HG03097 (cell line): Measurements from ENCODE around the gene EYA2.
"Not testable (repeated sequence)": the region's sequence is repeated elsewhere in the genome, so short reads cannot be mapped to it uniquely, and the experiment has no call there.

Source experiments
- ATAC-seq: cut with Tn5 transposase; IDR thresholded peaks from one replicate; pipeline ENCODE4 v1.9.1; 2021; ENCODE audit not compliant: unreplicated experiment, low FRiP score

Gene EYA2

DNA sequence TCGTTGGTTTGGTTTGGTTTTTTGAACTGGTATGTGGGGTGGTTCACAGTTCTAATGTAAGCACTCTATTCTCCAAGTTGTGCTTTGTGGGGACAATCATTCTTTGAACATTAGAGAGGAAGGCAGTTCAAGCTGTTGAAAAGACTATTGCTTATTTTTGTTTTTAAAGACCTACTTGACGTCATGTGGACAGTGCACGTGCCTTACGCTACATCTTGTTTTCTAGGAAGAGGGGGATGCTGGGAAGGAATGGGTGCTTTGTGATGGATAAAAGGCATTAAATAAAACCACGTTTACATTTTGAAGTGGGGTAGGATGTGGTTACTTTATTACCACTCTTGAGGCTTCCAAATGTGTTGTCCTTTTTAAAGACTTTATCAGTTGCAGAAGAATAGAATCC lies 293.9 kb downstream of the EYA2 start:
- ATAC-seq, result no peak

- no peak for ATAC-seq
These were observed 294.4 kb downstream of the EYA2 start for GRCh38 chr20:47189060-47189459.

DNA sequence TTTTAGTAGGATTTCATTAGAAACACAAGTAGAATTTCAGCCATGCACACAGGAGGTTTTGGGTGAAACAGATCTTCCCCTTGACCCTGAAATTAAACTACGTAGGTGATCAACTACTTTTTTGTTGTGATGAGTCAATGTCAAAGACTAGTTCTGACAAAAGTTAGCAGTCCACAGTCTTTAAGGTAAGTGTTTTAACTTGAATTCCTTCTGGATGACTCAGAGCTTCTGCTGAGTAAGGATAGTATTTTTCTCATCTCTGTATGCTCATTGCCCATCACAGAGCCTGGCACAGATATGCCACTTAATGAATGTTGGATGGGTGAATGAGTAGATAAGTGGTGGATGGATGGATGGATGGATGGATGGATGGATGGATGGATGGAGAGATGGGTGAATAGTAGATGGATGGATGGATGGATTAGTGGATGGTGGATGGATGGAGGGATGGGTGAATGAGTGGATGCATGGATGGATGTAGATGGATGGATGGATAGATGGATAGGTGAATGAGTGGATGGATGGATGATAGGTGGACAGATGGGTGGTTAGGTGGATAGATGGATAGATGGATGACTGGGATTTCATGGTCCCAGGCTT lies 296.5 kb downstream of the EYA2 start:
- no peak for ATAC-seq

GRCh38 chr20:47191956-47192355 lies 297.3 kb downstream of the EYA2 start:
- no peak for ATAC-seq

- no peak for ATAC-seq
These were observed 300.9 kb downstream of the EYA2 start for GRCh38 chr20:47195573-47195972.

DNA sequence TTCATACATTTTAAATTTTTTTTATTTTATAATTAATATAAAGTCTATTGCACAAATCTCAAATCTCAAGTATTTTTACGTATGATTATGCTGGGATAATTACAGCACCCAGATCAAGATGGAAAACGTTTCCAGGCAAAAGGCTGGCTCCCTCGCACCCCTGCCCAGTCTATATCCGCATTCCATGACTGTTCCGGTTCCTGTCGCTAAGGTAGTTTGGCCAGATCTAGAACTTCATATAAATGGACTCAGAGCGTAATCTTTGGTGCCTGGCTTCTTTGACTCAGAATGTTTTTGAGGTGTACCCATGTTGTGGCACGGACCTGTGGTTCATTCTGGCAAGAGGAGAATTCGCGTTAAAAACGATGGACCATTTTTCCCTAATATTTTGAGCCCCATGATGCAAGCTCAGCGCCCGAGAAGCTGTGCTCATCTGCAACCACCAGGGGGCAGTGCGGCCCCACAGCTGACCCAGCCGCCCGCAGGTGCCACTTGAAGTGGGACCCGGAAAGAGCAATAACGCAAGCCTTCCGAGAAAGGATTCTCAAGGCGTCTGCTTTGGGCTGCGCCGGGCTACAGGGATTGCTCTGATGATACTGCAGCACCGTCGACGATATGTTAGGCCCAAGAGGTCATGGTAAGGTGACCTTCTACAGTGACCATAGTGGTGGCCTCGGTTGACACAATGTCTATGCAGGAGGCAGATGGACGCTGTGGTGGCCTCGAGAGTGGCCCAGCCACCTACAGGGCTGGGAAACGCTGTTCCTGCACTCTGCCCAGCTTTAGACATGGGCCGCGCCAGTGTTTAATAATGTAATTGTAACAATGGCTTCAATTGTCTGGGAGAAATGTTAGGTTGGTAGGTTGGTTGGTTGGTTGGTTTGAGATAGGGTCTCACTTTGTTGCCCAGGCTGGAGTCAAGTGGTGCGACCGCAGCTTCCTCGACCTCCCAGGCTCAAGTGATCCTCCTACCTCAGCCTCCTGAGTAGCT lies 301.7 kb downstream of the EYA2 start:
- no peak for ATAC-seq

DNA sequence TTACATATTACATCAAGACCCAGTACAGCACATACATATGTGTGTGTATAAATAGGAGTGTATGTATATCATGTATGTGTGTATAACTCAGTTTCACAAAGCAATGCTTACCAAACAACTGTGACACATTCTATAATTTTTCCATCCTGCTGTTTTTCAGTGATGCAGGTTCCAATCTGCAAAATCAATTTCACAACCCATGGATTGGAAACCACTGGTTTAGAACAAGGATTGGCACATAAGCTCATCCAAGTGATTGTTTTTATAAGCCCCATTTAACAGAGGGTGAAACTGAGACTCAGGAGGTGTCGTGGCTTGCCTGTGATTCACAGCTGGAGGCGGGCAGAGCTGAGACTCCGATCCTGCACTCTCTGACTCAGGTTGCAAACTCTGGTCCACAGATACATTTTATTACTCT lies 303.6 kb downstream of the EYA2 start:
- no peak for ATAC-seq

- no peak for ATAC-seq
These were observed 304.4 kb downstream of the EYA2 start for GRCh38 chr20:47198996-47199552.

DNA sequence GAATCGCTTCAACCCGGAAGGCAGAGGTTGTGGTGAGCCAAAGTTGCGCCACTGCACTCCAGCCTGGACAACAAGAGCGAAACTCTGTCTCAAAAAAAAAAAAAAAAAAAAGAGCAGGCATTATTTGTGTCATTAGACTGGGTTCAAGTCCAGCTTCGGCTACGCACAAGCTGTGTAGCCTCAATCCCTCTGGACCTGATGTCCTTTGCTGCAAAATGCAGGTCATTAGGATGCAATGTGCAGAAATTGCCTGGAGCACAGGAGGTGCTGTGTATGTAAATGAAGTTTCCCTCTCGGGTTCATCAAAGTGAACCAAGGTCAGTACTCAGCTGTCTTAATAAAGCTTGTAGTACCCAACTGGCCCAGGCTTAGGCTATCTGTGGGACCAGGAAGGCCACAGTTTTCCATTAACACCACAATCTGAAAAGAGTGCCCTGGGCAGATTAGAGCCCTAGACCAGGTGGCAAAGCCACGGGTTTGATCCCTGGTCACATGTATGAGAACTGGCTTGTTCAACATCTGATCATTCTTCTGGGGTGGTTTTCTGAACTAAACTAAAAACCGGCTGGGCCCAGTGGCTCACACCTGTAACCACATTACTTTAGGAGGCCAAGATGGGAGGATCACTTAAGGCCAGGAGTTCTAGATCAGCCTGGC lies 306.6 kb downstream of the EYA2 start:
- ATAC-seq, result no peak

- ATAC-seq, result no peak
These were observed 308.4 kb downstream of the EYA2 start for GRCh38 chr20:47202733-47203667.

DNA sequence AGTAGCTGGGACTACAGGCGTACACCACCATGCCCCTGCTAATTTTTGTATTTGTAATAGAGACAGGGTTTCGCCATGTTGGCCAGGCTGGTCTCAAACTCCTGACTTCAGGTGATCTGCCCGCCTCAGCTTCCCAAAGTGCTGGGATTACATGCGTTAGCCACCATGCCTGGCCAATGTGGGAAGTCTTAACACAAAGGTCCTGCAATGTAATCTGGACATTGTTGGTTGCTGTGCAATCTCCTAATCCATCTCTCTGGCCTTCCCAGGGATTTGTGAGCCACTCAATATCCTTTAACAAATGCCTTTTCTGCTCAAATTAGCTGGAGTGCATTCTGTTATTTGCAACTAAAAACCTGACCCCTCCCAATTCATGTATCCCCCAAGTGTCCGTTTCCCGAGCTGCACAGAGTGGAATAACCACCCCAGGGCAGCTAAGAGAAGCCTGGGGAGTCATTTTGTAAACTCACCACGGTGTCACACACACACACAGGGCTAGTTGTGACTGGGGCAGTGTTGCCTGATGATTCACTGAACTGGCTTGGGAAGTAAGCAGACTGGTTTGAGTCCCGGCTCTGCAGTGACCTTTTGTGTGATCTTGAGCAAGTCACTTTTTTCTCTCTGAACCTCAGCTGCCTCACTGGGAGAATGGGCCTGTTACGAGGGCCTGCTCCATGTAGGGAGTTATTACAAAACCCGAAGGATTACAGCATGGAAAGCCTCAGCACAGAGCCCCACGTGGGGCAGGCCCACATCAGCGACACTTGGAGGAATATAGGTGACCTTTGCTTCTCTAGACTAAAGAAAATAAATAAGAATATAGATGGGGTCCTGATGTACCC lies 309.6 kb downstream of the EYA2 start:
- ATAC-seq, result no peak

GRCh38 chr20:47204850-47205122 lies 310.1 kb downstream of the EYA2 start:
- ATAC-seq, result not testable (repeated sequence)

DNA sequence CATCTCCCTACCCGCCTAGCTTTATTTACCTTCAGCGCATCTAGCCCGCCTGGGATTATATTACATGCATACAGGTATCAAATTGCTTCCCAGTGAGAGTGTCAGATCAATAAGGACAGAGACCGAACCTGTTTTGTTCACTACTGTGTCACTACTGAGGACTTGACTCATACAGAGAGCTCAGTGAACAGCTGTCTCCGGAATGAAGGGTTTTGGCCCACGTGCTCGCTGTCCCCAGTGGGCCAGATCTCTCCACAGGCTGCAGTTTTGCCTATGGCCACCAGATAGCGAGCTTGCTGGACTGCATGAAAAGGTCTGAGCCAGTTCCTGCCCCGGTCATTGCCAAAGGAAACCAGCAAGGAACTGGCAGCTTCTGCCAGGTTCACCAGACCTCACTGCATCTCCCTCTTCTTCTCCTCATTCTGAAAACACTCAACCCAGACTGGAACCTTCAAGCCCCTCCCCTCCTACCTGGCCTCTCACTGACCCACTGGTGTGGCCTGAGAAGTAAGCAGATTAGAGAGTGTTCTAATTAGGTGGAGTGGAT lies 311.0 kb downstream of the EYA2 start:
- no peak for ATAC-seq

DNA sequence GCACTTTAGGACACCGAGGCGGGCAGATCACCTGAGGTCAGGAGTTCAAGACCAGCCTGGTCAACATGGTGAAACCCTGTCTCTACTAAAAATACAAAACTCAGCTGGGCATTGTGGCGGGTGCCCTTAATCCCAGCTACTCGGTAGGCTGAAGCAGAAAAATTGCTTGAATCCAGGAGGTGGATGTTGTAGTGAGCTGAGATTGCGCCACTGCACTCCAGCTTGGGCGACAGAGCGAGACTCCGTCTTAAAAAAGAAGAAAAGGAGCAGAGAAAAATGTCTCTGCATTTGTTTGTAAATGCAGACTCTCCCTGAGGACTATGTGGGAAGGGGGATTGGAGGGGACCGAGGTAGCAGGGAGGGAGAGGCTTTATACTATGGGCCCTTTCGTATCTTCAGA lies 311.9 kb downstream of the EYA2 start:
- ATAC-seq, result not testable (repeated sequence)

- no peak for ATAC-seq
These were observed 312.5 kb downstream of the EYA2 start for GRCh38 chr20:47206962-47207641.

DNA sequence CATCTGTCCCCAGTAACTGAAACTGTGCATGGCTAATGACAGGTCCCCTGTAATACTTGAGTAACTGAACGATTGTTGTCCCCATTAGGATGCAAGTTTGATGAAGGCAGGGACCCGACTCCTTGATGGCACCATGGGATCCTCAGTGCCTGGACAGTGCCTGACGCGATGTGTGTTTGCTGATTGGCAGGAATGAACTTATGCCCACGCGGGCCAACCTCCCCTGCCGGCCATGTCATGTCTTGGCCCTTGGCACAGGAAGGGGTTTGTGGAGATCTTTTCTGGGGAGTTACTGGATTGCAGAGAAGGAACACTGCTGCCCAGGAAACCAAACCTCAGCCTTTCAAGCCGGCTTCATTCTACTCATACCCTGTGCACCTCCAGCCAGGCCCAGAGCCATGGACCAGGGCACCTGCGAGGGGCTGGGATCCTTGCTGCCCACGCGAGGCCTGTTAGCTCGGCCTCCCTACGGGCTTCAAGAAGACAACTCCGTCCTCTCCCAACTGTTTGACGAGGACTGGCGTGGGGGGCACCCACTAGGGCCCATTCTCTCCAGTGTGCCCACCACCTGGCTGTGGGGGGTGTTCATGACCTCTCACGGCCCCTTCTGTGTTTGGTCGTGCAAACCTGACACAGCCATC lies 314.0 kb downstream of the EYA2 start:
- no peak for ATAC-seq

GRCh38 chr20:47209982-47210381 lies 315.3 kb downstream of the EYA2 start:
- no peak for ATAC-seq

DNA sequence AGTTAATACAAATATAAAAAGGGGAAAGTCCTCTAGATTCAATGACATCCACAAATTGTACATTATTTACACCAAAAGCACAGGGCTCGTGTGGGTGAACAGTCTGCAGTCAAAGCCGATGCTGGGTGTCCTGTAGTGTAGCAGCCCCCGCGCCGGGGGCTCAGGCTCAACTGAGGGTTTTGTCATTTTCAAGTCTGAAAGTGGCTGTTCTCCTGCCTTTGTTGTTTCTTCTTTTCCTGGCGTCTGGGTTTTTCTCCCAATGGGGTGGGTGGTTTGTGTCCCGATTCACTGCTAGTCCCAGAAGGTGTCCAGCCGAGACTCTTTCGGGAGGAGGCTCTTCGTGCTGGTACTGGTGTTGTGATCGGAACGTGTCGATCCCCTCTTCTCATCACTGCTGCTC lies 315.8 kb downstream of the EYA2 start:
- no peak for ATAC-seq
